Measurements from ENCODE around the gene MVP.

DNA sequence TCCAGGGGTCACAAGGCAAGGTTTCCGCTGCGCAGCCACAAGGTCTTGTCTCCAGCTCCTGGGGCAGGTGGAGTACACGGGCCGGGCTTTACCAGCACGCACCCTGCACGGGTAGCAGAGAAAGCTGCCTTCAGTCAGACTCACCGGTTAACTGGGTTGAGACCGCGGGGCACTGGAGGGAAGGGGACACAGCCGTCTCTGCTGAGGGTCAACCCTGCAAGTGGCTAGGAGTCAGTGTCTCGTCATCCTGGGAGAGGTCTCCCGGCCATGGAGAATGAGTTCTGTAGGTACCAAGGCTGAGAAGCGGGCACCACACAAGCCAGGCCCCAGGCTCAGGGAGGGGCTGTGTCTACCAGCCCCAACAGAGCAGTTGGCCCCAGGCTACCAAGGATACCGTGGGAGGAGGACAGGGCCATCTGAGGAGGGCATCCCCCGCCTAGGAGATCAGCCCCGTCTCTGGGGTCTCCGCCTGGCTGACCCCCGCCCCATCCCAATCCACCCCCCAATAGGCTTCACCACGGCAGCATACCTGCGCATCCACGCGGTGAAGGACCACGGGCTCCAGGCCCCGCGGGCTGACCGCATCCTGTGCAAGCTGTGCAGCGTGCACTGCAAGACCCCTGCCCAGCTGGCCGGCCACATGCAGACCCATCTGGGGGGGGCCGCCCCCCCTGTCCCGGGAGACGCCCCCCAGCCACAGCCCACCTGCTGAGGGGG is 11.1 kb upstream of the MVP start:
- TF ChIP-seq POLR2A (IDR thresholded peaks at IDR 0.05; ENCODE audit: low read depth, low read length) (0 out of 2 replicates have a peak, but pooled peaks have one; percentile 18), POLR2AphosphoS5 (IDR thresholded peaks at IDR 0.05; ENCODE audit: low read depth, low read length) (no peak), TAF1 (IDR thresholded peaks at IDR 0.05; ENCODE audit: low read depth, low read length) (no peak), POU2F2 (IDR thresholded peaks at IDR 0.05; ENCODE audit: low read depth, low read length) (no peak)

All from GM12891 (cell line).